Lung (tissue), 12 donors: ENCODE measurements around the gene MACROH2A1. TPM values are rescaled to one million over a fixed set of nuclear protein-coding genes. Genes with fewer than 3 reads are reported as not detected.
"Not testable (repeated sequence)": the region's sequence is repeated elsewhere in the genome, so short reads cannot be mapped to it uniquely, and the experiment has no call there.

Experiments used
- ATAC-seq: fragments of 200-7000 bp; cut with Tn5 transposase; one replicate; pipeline ENCODE4 v1.9.1; 2020; ENCODE audit warnings: moderate number of reproducible peaks; ENCODE audit not compliant: insufficient read depth, low FRiP score
- DNase-seq, 3 donors: peaks; one replicate each; pipeline ENCODE4 v3.0.0-alpha.2; 2013 to 2017
- H3K27ac ChIP-seq, 2 donors: one replicate each; pipeline ENCODE4 v1.5.1; 2013; ENCODE audit warnings: mild to moderate bottlenecking in 2 of 2, moderate library complexity in 2 of 2, control low read depth in 1 of 2, inconsistent platforms in 1 of 2, low read depth in 1 of 2, low read length in 1 of 2
- H3K27me3 ChIP-seq, 3 donors: one replicate each; pipeline ENCODE4 v1.5.1; 2013; ENCODE audit warnings: low read length in 2 of 3; ENCODE audit not compliant: control insufficient read depth in 3 of 3, insufficient read depth in 3 of 3
- H3K36me3 ChIP-seq, 4 donors: one replicate each; pipeline ENCODE4 v1.5.1; 2013; ENCODE audit warnings: low read length in 4 of 4, mild to moderate bottlenecking in 1 of 4, moderate library complexity in 1 of 4; ENCODE audit not compliant: control insufficient read depth in 4 of 4, insufficient read depth in 4 of 4
- H3K4me1 ChIP-seq, 5 donors: one replicate each; pipeline ENCODE4 v1.5.1; 2013; ENCODE audit warnings: low read length in 5 of 5, mild to moderate bottlenecking in 2 of 5, moderate library complexity in 1 of 5; ENCODE audit not compliant: control insufficient read depth in 5 of 5, insufficient read depth in 5 of 5
- H3K4me3 ChIP-seq: one replicate; pipeline ENCODE4 v1.5.1; 2013; ENCODE audit warnings: mild to moderate bottlenecking, control low read depth, moderate library complexity
- H3K9ac ChIP-seq, 2 donors: one replicate each; pipeline ENCODE4 v1.5.1; 2013; ENCODE audit warnings: low read length in 2 of 2, control low read depth in 1 of 2; ENCODE audit not compliant: insufficient read depth in 1 of 2
- H3K9me3 ChIP-seq, 4 donors: one replicate each; pipeline ENCODE4 v1.5.1; 2013; ENCODE audit warnings: low read length in 3 of 4, mild to moderate bottlenecking in 1 of 4, moderate library complexity in 1 of 4; ENCODE audit not compliant: control insufficient read depth in 4 of 4, insufficient read depth in 3 of 4
- WGBS, 2 donors: extraction: QIAGEN DNeasy Blood & Tissue Kit; methylation state at CpG; one replicate each; pipeline ENCODE4 v1.1.7; 2013; 5-methylcytosine and 5-hydroxymethylcytosine counted together
- polyA plus RNA-seq, 2 donors: library from polyadenylated mRNA; stranded (reverse); fragments of 200-250 nt; gene quantifications; one replicate each; pipeline ENCODE4 v1.2.1, GENCODE V29; 2013
- total RNA-seq, 2 donors: library from RNA; depleted of rRNA in 1 of 2; stranded (reverse); fragments of >200 nt in 1 of 2; gene quantifications; one replicate each; pipeline ENCODE4 v1.2.1, GENCODE V29; 2014 to 2021
- TF ChIP-seq, protein P1 (sequence below): IDR thresholded peaks from 2 replicates; pipeline ENCODE4 v1.5.1; 2012; ENCODE audit warnings: mild to moderate bottlenecking; ENCODE audit errors: control extremely low read depth, extremely low read depth
- donor health status: control.
- donor health status: control.
- donor health status: Bipolar disorder and iron deficiency.
- donor health status: healthy.
- donor health status: DM: yes; HTN: yes; CAD: no.

Gene MACROH2A1
- total and polyA plus RNA-seq, 4 donors = 149 to 334 (median 248) TPM

DNA sequence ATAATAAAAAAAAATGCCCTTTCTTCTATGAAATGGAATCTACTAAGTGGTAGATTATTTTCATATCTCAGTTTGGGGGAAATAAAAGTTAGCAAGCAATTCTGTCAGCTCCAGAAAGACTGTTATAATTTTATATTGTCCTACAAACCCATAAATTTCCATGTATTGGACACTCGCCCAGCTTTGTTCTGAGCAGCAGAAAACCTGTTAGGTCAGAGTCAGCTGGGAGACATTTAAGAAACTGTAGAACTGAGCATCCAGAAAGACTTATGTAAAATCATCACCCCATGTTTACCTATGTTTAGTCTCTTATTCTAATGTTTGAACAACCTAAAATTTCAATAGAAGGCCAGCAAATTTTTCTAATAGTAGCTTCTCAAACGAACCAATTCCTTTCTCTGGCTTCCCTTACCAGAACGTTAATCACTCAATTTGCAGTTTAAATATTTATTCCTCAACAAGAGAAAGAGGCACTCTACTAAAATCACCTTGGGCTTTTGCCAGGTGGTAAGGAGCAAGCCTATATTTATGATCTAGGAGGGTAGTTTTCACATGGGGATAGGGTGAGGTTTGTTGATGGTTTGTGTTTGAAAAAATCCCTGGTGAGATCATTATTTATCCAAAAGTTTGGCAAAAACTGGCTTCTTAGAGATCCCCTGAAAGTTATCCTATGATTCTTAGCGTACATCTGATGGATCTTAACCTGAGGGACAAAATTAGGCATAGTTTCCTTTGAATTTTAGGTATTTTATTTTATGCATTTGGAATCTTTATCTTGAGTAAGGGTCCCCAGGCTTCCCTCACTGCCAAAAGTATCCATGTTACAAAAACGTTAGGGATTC lies 34.4 kb downstream of the MACROH2A1 start:
- WGBS, 2 donors = 59 to 60% methylated on average over 5 of the region's 5 CpGs
- H3K4me3 ChIP-seq = no peak overlapping the region
- H3K9ac ChIP-seq = peak overlapping the region in 1 of 2 donors; percentile 23
- no peaks in the 10 kb centered on the region for H3K9me3 ChIP-seq
- ATAC-seq (no peak), DNase-seq (peak in 2 of 3 donors; percentile 10 to 42)
- no peaks in the 10 kb centered on the region for H3K27me3 ChIP-seq
- H3K27ac ChIP-seq = no peak overlapping the region
- peaks cover 0 to 41% (median 3%) of the 10 kb centered on the region in 5 donors for H3K4me1 ChIP-seq
- peaks cover 7 to 49% (median 38%) of the 10 kb centered on the region in 4 donors for H3K36me3 ChIP-seq
- TF ChIP-seq, protein P1, sequence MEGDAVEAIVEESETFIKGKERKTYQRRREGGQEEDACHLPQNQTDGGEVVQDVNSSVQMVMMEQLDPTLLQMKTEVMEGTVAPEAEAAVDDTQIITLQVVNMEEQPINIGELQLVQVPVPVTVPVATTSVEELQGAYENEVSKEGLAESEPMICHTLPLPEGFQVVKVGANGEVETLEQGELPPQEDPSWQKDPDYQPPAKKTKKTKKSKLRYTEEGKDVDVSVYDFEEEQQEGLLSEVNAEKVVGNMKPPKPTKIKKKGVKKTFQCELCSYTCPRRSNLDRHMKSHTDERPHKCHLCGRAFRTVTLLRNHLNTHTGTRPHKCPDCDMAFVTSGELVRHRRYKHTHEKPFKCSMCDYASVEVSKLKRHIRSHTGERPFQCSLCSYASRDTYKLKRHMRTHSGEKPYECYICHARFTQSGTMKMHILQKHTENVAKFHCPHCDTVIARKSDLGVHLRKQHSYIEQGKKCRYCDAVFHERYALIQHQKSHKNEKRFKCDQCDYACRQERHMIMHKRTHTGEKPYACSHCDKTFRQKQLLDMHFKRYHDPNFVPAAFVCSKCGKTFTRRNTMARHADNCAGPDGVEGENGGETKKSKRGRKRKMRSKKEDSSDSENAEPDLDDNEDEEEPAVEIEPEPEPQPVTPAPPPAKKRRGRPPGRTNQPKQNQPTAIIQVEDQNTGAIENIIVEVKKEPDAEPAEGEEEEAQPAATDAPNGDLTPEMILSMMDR = no peak

DNA sequence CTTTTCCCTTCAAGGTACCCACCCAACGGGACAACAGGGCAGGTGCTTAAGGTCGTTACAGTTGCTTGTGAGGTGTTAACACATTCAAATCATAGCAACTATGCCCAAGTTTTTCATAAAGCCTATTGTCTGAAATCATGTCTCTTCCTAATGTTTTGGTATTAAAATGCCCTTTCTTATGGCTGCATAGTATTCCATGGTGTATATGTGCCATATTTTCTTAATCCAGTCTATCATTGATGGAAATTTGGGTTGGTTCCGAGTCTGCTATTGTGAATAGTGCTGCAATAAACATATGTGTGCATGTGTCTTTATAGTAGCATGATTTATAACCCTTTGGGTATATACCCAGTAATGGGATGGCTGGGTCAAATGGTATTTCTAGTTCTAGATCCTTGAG lies 35.7 kb downstream of the MACROH2A1 start:
- H3K36me3 ChIP-seq = peaks cover 7 to 36% (median 30%) of the 10 kb centered on the region in 4 donors
- 96 to 97% methylated on average over 3 of the region's 3 CpGs for WGBS, 2 donors

GRCh38 chr5:135362102-135362501 lies 36.9 kb downstream of the MACROH2A1 start:
- TF ChIP-seq, protein P1 = no peak
- WGBS, 2 donors = 85 to 87% methylated on average over 2 of the region's 2 CpGs
- Histone ChIP-seq H3K9me3 (no peaks in the 10 kb centered on the region), H3K27ac (no peak overlapping the region), H3K9ac (no peak overlapping the region), H3K27me3 (no peaks in the 10 kb centered on the region), H3K4me3 (no peak overlapping the region), H3K4me1 (peaks cover under 1 to 34% (median 6%) of the 10 kb centered on the region in 5 donors), H3K36me3 (peaks cover 7 to 27% (median 25%) of the 10 kb centered on the region in 4 donors)
- ATAC-seq = no peak
- no peak for DNase-seq

More for the DNA sequence above, 35.7 kb downstream of the MACROH2A1 start:
- not testable (repeated sequence) for H3K9ac ChIP-seq, DNase-seq, H3K4me3 ChIP-seq, H3K27me3 ChIP-seq, H3K27ac ChIP-seq, ATAC-seq, H3K9me3 ChIP-seq
- peaks cover 0 to 39% (median 3%) of the 10 kb centered on the region in 5 donors for H3K4me1 ChIP-seq
